Endothelial cell of hepatic sinusoid (primary cell): ENCODE results near the gene TSHR.
"Not testable (repeated sequence)": the region's sequence is repeated elsewhere in the genome, so short reads cannot be mapped to it uniquely, and the experiment has no call there.

Experiments used
- in situ Hi-C: cut with HindIII; loops from 2 replicates; pipeline ENCODE4 v1.10.0; 2017; ENCODE audit warnings: low sequenced_read_pairs

Gene TSHR

DNA sequence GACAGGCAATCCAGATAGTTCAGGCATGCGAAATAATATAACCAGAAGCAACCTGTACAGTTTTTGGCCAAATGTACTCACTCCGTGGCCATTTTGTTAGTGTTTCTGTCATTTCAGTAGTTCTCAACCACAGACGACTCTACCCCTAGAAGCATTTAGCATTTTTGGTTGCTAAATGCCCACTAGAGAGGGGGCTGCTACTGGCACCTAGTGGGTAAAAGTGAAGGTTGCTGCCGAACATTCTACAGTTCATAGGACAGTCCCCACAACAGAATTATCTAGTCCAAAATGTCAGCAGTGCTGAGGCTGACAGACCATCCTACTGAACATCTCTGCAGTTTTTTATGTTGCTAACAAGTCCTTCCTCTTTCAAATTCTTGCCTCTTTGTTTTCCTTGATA lies 107.4 kb downstream of the TSHR start:
- in situ Hi-C loops, result no loop called here

DNA sequence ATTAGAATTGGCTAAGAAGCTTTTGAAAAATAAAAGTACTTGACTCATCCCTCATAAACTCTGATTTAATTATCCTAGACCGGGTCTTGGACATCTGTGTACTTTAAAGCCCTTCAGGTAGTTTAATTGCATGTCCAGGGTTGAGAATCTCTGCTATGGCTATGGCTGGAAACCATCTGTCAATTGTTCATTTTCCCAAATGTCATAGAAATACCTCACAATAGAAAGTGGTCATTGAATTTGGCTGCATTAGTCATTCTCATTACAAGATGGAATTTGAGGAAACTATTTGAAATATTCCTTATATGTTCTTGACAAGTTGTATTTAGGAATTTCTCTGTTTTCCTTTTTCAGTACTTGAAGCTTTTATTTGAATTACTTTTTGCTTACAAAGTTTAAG lies 111.3 kb downstream of the TSHR start:
- in situ Hi-C loops, result no loop called here

DNA sequence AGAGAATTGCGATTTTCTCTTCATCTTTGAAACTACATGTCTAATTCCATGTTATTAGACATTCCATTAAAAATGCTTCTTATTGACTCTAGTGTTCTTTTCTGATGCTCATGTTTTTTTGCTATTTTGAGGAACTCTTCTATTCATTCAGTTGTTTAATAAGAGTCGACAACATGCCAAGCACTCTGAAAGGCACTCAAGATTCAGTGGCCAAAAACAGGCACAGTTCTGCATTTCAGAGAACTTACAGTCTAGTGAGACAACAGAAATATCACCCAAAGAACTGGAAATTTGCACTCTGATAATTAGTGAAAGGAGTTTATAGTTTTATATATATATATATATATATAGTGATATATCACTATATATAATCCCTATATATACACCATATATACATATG lies 111.7 kb downstream of the TSHR start:
- in situ Hi-C loops, result no loop called here

DNA sequence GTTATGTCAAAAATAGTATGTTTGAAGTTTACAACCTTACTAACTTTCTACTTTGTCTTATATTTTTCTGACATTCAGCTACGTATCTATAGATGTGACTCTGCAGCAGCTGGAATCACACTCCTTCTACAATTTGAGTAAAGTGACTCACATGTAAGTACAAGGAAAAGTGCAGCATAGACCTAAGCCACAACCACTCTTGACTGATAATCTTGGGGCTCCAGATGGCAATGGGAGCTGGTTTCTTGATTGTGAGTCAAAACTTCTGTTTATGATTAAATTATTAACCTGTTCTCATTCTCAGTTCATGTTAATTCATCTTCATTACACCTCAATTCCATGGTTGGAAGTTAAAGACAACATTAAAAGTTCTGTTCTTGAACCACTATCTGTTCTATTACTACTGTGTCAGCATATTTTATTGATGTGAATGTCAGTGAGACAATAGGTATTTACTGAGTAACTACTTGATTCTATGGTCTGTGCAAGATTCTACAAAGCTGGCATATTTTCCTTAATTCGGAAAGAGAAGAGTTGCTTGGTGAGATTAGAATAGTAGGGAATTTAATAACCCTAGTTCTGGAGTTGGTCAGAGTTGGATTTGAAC lies 112.9 kb downstream of the TSHR start:
- in situ Hi-C loops, result no loop called here

DNA sequence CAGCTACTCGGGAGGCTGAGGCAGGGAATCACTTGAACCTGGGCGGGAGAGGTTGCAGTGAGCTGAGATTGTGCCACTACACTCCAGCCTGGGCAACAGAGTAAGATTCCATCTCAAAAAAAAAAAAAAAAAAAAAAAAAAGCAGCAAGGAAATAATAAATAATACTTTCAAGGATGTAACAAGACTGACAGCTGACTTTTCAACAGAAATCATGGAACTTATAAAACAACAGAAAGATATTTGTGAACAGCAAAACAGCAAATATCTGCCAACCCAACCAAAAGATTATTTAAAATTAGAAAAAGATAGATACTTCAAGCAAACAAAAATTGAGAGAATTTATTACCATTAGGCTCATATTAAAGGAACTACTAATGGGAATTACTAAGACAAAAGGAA lies 115.1 kb downstream of the TSHR start:
- in situ Hi-C loops, result no loop called here

DNA sequence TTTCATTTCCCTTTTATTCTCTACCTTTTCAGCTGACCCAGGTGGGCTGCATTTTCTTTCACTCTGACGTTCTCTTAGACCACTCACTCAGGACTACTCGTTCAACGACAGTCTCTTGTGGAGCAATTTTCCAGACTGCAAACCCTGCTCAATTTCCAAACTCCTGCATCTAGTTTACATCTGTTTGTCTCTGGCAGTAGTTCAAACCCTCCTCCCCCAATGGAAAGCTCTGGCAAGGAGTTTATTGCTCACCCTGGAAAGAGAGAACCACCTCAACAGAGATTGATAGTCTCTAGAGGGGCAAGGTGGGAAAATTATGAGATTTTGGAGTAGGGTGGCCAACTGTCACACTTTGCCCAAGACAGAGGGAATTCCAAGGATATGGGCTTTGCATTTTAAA lies 130.2 kb downstream of the TSHR start:
- in situ Hi-C loops, result no loop called here

DNA sequence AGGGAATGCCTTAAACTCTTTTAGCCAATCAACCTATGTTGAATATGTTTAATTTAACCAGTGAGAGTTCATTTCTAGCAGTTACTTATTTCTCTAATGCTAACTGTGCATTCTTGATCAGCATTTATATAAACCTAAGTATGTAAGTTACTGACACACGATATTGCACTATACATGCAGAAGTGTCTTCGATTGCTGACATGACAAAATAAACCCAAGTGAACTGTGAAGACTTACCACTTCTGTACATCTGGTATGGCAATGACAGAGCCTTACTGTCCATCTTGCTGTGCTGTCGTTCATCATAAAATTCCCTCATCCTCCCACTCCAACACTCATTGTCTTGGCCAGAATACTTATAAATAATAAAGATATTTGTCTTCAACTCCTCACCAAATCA lies 131.8 kb downstream of the TSHR start:
- in situ Hi-C loops, result no loop called here

DNA sequence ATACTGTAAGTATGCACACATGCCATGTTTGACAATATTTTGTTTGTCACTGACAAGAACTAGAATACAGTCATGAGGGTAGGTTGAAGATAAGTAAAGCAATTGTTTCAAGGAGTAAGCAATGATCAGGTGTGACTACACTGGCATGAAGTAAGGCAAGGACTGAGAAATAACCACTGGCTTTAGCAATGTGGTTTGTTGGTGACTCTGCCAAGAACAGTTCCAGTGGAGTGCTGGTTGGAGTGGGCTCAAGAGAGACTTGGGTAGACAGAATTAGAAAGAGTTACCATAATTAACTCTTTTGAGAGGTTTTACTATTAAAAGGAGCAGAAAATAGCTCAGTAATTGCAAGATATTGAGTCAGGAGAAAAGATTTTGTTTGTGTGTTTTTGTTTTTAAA lies 135.7 kb downstream of the TSHR start:
- in situ Hi-C loops, result no loop called here

DNA sequence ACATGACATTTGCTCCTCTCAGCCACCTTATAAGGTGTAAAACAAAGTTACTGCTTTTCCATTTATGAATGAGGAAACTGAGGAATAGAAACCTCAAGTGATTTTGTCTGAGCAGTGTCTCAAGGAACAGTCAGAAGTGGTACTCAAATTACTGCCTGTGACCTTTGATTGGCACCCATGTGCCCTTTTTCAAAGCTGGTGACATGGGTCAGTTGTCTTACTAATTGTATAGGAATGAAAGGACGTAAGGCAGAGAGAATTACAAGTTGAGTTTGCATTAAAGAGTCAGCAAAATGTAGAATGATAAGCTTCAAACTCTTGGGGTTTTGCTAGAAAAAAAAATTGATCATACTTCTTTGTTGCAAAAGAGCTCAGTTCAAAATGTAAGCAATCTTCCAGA lies 136.2 kb downstream of the TSHR start:
- in situ Hi-C loops, result no loop called here

DNA sequence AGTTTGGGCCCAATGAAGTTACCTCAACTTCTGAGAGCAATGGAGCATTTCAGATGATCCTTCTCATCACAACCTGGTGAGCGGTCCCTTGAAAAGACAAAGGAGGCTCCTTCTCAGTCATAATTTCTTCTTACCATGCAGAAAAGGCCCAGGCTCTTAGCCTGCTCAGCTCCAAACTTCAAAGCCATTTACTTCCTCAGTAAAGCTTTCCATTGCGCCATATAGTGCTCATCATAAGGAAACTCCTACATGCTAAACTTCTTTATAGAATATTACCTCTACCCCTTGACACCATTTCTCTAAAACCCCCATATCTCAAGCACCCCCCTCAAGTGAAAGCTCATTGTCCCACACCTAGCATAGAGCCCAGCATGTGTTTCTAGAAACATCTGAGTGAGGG lies 138.2 kb downstream of the TSHR start:
- in situ Hi-C loops, result no loop called here

DNA sequence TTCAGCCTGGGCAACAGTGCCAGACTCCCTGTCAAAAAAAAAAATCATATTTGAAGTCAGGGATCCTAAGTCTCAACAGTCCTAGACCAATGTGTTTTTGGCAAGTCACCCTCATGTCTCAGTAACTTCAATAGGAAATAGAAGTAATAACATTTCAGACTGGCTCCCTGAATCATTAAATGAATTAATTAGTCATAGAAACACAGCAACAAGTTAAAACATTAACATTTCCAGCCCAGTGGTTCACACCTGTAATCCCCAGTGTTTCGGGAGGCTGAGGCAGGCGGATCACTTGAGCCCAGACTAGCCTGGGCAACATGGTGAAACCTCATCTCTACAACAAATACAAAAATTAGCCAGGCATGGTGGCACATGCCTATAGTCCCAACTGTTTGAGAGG lies 140.1 kb downstream of the TSHR start:
- in situ Hi-C loops, result no loop called here

DNA sequence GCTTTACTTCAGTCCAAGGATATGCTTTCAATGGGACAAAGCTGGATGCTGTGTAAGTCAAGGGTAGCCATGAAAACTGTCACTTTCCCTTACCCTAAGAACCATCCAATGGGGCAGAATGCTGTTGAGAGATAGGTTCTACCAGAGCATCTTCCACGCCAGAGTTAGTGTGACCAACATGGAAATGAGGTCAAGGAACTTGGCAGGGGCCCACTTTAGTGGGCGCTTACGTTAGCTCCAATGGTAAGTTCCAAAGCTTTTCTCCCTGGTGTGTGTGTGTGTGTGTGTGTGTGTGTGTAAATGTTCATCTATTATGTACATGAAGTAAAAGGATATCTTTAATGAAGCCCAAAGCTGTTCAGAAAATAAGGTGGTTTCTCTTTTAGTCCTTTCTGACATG lies 141.2 kb downstream of the TSHR start:
- in situ Hi-C loops, result no loop called here

DNA sequence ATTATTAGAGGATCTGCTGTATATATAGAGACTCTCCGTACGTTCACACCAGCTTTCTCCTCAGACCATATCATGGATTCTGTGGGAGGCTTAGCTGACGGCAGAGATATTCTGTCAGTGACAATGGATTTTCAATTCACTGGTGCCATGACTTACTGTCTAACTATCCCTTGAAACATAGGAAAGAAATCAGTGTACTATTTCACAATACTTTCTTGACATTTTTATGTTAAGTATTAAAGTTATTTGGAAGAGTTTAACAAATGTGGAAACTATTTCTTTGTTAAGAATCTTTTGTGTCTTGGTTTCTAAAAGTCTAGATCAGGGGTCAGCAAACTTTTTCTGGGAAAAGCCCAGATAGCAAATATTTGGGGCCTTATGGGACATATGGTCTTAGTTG lies 146.8 kb downstream of the TSHR start:
- in situ Hi-C loops, result no loop called here

DNA sequence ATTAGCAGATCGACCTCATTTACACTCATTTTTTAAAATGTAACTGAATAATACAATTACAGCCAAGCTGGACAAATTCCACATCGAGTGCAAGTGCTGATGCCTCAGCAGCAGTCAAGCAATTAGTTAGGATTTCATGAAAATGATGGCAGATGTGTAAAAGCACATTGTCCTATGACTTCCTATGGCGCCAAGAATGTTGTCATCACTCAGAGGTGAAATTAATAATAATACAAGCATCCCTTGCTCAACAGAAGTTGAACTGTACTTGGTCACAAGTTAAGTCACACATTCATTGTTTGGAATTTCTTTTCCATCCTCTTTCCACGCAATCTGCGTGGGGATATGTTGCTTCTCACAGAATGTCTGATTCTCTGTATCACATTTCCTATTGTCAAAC lies 148.0 kb downstream of the TSHR start:
- in situ Hi-C loops, result no loop called here

DNA sequence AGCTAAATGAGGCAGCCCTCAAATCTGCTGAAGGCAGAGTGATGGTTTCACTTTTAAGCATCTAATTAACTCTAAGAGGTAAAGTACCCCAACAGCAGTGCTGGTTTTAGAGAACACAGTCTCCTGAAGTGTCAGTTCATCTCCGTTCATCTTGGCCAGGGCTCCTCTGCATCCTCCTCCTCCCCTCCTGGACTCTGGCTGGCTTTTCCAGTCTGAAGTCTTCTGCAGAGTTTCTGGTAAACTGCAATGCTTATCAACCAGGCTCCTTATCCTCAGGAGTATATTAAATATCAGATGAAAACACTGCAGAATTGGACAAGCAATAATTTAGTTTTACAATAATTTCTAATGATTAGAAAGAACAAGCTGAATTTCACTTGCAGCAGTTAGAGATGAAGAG lies 150.0 kb downstream of the TSHR start:
- in situ Hi-C loops, result no loop called here

DNA sequence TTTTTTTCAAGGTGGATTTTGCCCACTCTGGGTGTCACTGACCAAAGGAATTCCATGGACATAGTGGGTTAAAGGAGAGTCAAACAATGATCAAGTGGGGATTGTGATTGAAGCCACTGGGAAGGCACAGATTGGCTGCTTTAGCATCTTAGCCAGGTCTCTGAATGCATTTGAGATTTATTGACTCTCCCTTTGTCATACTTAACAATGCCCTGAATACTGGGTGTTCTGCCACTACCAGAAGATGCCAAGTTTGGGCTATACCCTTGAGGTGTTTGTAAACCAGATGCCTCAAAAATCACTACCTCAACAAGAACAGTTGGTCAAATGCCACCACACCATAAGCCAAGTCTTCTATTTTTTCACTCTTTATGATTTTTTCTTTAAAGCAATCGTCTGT lies 150.5 kb downstream of the TSHR start:
- in situ Hi-C loops, result no loop called here

DNA sequence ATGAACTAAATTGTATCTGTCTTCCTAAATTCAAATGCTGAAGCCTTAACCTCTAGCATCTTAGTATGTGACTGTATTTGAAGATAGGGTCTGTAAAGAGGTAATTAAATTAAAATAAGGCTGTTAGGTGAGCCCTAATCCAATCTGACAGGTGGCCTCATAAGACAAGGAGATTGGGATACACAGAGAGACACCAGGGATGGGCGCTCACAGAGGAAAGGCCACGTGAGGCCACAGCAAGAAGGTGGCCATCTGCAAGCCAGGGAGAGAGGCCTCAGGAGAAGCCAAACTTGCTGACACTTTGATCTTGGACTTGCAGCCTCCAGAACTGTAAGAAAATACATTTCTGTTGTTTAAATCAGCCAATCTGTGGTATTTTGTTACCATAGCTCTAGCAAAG lies 154.8 kb downstream of the TSHR start:
- in situ Hi-C loops, result no loop called here

DNA sequence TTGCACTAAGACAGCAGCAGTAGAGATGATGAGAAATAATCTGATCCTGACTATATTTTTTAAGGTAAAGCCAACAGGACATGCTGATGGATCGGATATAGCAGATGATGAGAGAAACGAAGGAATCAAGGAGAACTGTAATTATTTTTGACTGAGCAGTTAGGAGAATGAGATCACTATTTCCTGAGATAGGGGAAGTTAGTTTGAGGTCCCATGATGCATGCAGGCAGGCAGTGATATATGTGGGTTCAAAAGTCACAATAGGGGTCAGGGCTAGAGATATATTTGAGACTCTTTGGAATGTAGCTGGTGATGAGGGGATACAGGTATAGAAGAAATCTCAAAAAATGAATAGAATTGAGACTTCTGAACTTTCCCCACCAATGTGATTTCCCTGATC lies 157.8 kb downstream of the TSHR start:
- in situ Hi-C loops, result no loop called here

DNA sequence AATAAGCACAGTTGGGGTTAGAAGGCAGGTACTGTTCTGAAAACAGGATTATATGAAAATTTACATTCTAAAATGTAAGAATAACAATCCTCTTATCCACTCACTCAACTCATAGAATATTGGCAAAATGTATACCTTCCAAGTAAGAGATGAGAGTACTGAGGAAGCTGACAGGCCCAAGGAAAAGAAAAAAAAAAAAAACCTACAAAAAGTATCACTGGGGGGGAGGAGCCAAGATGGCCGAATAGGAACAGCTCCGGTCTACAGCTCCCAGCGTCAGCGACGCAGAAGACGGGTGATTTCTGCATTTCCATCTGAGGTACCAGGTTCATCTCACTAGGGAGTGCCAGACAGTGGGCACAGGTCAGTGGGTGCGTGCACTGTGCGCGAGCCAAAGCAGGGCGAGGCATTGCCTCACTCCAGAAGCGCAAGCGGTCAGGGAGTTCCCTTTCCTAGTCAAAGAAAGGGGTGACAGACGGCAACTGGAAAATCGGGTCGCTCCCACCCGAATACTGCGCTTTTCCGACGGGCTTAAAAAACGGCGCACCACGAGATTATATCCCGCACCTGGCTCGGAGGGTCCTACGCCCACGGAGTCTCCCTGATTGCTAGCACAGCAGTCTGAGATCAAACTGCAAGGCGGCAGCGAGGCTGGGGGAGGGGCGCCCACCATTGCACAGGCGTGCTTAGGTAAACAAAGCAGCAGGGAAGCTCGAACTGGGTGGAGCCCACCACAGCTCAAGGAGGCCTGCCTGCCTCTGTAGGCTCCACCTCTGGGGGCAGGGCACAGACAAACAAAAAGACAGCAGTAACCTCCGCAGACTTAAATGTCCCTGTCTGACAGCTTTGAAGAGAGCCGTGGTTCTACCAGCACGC lies 158.8 kb downstream of the TSHR start:
- in situ Hi-C loops, result not testable (repeated sequence)

DNA sequence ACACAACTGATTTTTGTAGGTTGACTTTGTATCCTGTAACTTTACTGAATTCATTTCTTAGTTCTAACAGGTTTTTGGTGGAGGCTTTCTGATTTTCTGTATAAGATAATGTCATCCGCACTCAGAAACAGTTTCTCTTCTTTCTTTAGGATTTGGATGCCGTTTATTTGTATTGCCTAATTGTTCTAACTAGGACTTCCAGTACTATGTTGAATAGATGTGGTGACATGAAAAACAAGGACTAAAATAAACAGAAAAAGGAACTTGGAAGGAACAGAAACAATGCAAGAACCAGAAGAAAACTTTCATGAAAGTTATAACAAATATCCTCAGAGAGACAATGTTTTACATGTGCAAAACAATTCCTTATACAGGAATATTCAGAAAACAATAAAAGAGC lies 165.1 kb downstream of the TSHR start:
- in situ Hi-C loops, result no loop called here

DNA sequence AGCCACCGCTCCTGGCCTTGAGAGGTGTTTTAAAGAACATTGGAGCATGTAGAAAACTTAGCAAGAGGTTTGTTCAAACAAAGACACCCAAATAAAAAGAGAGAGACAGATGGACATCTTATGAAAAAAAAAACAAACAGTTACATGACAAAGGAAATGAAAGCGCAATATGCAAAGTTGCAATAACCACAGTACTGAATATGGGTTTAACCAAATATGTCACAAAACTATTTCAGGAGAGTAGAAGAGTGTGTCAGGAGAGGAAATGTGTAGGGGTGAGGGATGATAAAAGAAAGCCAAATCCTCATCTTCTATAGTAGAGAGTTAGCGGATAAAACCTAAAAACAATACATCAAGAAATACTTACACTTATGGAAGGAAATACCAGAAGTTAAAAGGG lies 166.9 kb downstream of the TSHR start:
- in situ Hi-C loops, result no loop called here

DNA sequence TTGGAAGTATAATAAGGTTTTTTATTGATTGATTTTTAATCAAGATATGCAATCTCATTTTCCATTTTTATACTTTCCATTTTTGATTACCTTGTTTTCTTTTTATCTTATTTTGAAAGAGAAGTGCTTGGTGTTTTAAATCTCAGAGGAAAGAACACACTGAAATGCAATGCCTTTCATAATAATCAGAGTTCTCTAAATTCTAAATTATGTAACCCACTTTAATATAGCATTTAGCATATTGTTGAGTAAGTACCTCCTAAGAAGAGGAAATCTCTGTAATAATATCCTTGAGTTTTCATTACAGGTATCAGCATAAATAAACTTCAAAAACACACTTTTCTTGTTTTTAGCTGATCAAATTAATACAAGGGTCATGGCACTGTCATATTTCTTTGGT lies 168.4 kb downstream of the TSHR start:
- in situ Hi-C loops, result no loop called here

DNA sequence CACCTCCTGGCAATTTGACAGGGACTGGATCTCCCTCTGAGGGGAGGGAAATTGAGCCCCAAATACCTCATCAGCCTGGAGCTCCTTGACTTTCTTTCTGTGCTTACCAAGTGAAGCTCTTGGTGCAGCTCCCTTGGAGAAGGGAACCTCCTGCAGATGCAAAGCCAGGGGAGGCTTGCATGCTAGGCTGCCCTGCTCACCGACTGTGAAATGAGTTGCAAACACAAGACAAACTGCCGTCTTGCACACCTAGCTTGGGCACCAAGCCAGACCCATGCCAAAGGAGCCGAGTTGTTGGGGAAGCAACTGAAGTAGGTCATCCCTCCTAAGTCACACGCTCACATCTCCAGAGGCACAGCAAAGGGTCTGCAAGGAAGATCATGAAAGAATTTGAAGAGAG lies 170.1 kb downstream of the TSHR start:
- in situ Hi-C loops, result no loop called here
